Smooth muscle cell (in vitro differentiated cells): ENCODE data around the gene CDH13. TPM values are rescaled to one million over a fixed set of nuclear protein-coding genes. Genes with fewer than 3 reads are reported as not detected.

Source experiments
- DNase-seq: peaks from one replicate; lab custom pipeline; 2025; ENCODE audit not compliant: unreplicated experiment; lab: John Stamatoyannopoulos, UW
- H2AFZ ChIP-seq: fragments of 200-600 bp; sonication (generic); 2 replicates; pipeline ENCODE4 v1.6.0; 2016; ENCODE audit warnings: antibody characterized with exemption, low read depth, mild to moderate bottlenecking
- H3F3A ChIP-seq: fragments of 200-600 bp; sonication (generic); 2 replicates; pipeline ENCODE4 v1.6.0; 2017; ENCODE audit warnings: antibody characterized with exemption, low read depth
- H3K27ac ChIP-seq: fragments of 200-600 bp; sonication (generic); 2 replicates; pipeline ENCODE4 v1.5.1; 2016; ENCODE audit warnings: low read depth, mild to moderate bottlenecking
- H3K27me3 ChIP-seq: fragments of 200-600 bp; sonication (generic); 2 replicates; pipeline ENCODE4 v1.6.1; 2016; ENCODE audit warnings: low read depth, mild to moderate bottlenecking
- H3K36me3 ChIP-seq: fragments of 200-600 bp; sonication (generic); 2 replicates; pipeline ENCODE4 v1.5.1; 2016; ENCODE audit warnings: low read depth
- H3K4me1 ChIP-seq: fragments of 200-600 bp; sonication (generic); 2 replicates; pipeline ENCODE4 v1.5.1; 2016; ENCODE audit warnings: low read depth
- H3K4me2 ChIP-seq: fragments of 200-600 bp; sonication (generic); 2 replicates; pipeline ENCODE4 v1.6.0; 2016; ENCODE audit warnings: mild to moderate bottlenecking
- H3K4me3 ChIP-seq: fragments of 200-600 bp; sonication (generic); 2 replicates; pipeline ENCODE4 v1.5.1; 2016; ENCODE audit warnings: mild to moderate bottlenecking
- H3K79me2 ChIP-seq: fragments of 200-600 bp; sonication (generic); 2 replicates; pipeline ENCODE4 v1.6.0; 2016; ENCODE audit warnings: low read depth, mild to moderate bottlenecking
- H3K9ac ChIP-seq: fragments of 200-600 bp; sonication (generic); 2 replicates; pipeline ENCODE4 v1.6.0; 2016; ENCODE audit warnings: low read depth
- H3K9me3 ChIP-seq: fragments of 200-600 bp; sonication (generic); replicated peaks from 2 replicates; pipeline ENCODE4 v1.5.1; 2016; ENCODE audit warnings: low read depth
- H4K20me1 ChIP-seq: fragments of 200-600 bp; sonication (generic); 2 replicates; pipeline ENCODE4 v1.6.0; 2016; ENCODE audit warnings: low read depth
- WGBS: methylation state at CpG from one replicate; pipeline ENCODE4 v1.1.7; 2016; ENCODE audit warnings: low lambda C conversion rate; 5-methylcytosine and 5-hydroxymethylcytosine counted together
- polyA plus RNA-seq: library from polyadenylated mRNA; unstranded; fragments of >200 nt; fragmentation: Nextera tagmentation; extraction: Ambion mirVana; gene quantifications from 2 replicates; pipeline ENCODE4 v1.2.1, GENCODE V29; 2016
- total RNA-seq: library from RNA; depleted of rRNA; stranded (reverse); fragments of >200 nt; gene quantifications from 2 replicates; pipeline ENCODE4 v1.2.3, GENCODE V29; 2014
- TF ChIP-seq, protein P1 (sequence below): fragments of 200-600 bp; sonication (generic); IDR thresholded peaks from 2 replicates; pipeline ENCODE4 v1.5.1; 2017; ENCODE audit warnings: borderline replicate concordance, mild to moderate bottlenecking, antibody characterized with exemption; ENCODE audit not compliant: insufficient read depth, poor library complexity, severe bottlenecking

The CDH13 gene
- total and polyA plus RNA-seq, 2 experiments from 2014 or later: 12.1 to 32.2 TPM

- no peaks in the 10 kb centered on the region for H3K4me1 ChIP-seq
- DNase-seq: no peak
- H2AFZ ChIP-seq: no peak overlapping the region
- no peaks in the 10 kb centered on the region for H3K9me3 ChIP-seq
- H3K4me2 ChIP-seq: no peak overlapping the region
- no peaks in the 10 kb centered on the region for H3F3A ChIP-seq
- no peaks in the 10 kb centered on the region for H4K20me1 ChIP-seq
- 98% methylated on average over 2 of the region's 2 CpGs for WGBS
- TF ChIP-seq, protein P1, sequence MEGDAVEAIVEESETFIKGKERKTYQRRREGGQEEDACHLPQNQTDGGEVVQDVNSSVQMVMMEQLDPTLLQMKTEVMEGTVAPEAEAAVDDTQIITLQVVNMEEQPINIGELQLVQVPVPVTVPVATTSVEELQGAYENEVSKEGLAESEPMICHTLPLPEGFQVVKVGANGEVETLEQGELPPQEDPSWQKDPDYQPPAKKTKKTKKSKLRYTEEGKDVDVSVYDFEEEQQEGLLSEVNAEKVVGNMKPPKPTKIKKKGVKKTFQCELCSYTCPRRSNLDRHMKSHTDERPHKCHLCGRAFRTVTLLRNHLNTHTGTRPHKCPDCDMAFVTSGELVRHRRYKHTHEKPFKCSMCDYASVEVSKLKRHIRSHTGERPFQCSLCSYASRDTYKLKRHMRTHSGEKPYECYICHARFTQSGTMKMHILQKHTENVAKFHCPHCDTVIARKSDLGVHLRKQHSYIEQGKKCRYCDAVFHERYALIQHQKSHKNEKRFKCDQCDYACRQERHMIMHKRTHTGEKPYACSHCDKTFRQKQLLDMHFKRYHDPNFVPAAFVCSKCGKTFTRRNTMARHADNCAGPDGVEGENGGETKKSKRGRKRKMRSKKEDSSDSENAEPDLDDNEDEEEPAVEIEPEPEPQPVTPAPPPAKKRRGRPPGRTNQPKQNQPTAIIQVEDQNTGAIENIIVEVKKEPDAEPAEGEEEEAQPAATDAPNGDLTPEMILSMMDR: no peak
- H3K4me3 ChIP-seq: no peak overlapping the region
- H3K36me3 ChIP-seq: no peaks in the 10 kb centered on the region
- no peaks in the 10 kb centered on the region for H3K79me2 ChIP-seq
- no peak overlapping the region for H3K9ac ChIP-seq
- H3K27me3 ChIP-seq: no peaks in the 10 kb centered on the region
- H3K27ac ChIP-seq: no peak overlapping the region
These were observed 473.9 kb downstream of the CDH13 start for GRCh38 chr16:83100679-83101078.

GRCh38 chr16:83102336-83102735 is 475.6 kb downstream of the CDH13 start:
- no peak overlapping the region for H3K27ac ChIP-seq
- H3F3A ChIP-seq: no peaks in the 10 kb centered on the region
- H3K4me2 ChIP-seq: no peak overlapping the region
- no peaks in the 10 kb centered on the region for H3K79me2 ChIP-seq
- no peaks in the 10 kb centered on the region for H4K20me1 ChIP-seq
- no peak overlapping the region for H2AFZ ChIP-seq
- WGBS: 96% methylated on average over 6 of the region's 6 CpGs
- H3K27me3 ChIP-seq: no peaks in the 10 kb centered on the region
- no peaks in the 10 kb centered on the region for H3K9me3 ChIP-seq
- DNase-seq: no peak
- no peak overlapping the region for H3K9ac ChIP-seq
- H3K36me3 ChIP-seq: no peaks in the 10 kb centered on the region
- no peak overlapping the region for H3K4me3 ChIP-seq
- H3K4me1 ChIP-seq: no peaks in the 10 kb centered on the region
- TF ChIP-seq, protein P1: no peak

DNA sequence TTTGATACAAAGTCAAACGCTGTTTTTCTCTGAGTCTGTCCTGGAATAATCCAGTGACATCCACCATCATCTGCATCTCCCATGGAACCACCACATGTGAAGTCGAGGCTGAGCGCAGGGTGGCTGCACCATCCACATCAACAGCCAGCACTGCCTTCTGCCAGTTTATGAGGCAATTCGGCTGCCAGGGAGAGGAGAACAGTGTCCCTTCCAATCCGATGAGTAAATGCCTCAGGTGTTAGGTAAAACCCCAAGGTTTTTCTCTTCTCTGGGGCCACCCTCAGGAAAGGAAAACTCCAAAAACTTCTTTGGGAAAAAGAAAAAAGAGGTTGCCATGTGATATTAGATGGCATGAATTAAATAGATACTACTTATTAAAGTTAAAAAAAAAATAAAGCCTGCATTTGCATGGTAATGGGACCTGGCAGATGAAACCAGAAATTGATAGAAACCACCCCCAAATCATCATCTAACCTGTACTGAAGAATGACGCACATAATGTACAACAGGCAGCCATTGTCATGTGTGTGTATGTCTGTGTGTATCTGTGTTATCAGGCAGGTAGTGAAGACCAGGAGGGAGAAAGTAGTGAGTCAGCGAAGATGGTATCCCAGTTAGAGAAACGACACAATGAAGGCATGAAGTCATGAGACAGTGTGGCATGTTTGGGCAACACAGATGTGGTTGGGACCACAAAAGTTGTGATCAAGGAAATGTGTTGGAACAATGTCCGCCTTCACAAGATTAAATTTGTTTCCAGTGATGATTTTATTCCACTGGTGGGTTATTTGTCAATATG is 478.7 kb downstream of the CDH13 start:
- Histone ChIP-seq H3K79me2 (no peaks in the 10 kb centered on the region), H3K36me3 (no peaks in the 10 kb centered on the region), H3K27me3 (no peaks in the 10 kb centered on the region), H2AFZ (no peak overlapping the region), H3K27ac (no peak overlapping the region), H3K4me1 (no peaks in the 10 kb centered on the region), H4K20me1 (no peaks in the 10 kb centered on the region), H3K9ac (no peak overlapping the region), H3K4me2 (no peak overlapping the region), H3K9me3 (no peaks in the 10 kb centered on the region), H3F3A (no peaks in the 10 kb centered on the region), H3K4me3 (no peak overlapping the region)
- DNase-seq: no peak
- 90% methylated on average over 9 of the region's 9 CpGs for WGBS
- TF ChIP-seq, protein P1: no peak
